ENCODE data around the gene REL.
"Not testable (repeated sequence)": the region's sequence is repeated elsewhere in the genome, so short reads cannot be mapped to it uniquely, and the experiment has no call there.

REL gene

GRCh38 chr2:60868589-60869273, 12.6 kb upstream of the REL start:
- no peak for DNase-seq

- DNase-seq, result no peak
These were observed 8.9 kb upstream of the REL start for GRCh38 chr2:60872510-60872928.

GRCh38 chr2:60873381-60873780, 8.0 kb upstream of the REL start:
- DNase-seq, result no peak

GRCh38 chr2:60875520-60875919, 5.9 kb upstream of the REL start:
- no peak for DNase-seq

- no peak for DNase-seq
These were observed 729 bp upstream of the REL start for GRCh38 chr2:60880643-60881046.

- DNase-seq, result no peak
These were observed 1.8 kb downstream of the REL start for GRCh38 chr2:60882971-60883753.

GRCh38 chr2:60883896-60884295, 2.5 kb downstream of the REL start:
- DNase-seq, result no peak

- DNase-seq, result no peak
These were observed 3.4 kb downstream of the REL start for GRCh38 chr2:60884800-60885199.

GRCh38 chr2:60885683-60886082, 4.3 kb downstream of the REL start:
- no peak for DNase-seq

GRCh38 chr2:60886991-60887390, 5.6 kb downstream of the REL start:
- no peak for DNase-seq

- no peak for DNase-seq
These were observed 7.5 kb downstream of the REL start for GRCh38 chr2:60888853-60889252.

- not testable (repeated sequence) for DNase-seq
These were observed 8.4 kb downstream of the REL start for GRCh38 chr2:60889581-60890392.

GRCh38 chr2:60890393-60890707, 9.0 kb downstream of the REL start:
- DNase-seq, result no peak

- no peak for DNase-seq
These were observed 9.8 kb downstream of the REL start for GRCh38 chr2:60891180-60891579.

GRCh38 chr2:60898567-60898966, 17.2 kb downstream of the REL start:
- no peak for DNase-seq

GRCh38 chr2:60899230-60899891, 18.0 kb downstream of the REL start:
- no peak for DNase-seq

- no peak for DNase-seq
These were observed 18.5 kb downstream of the REL start for GRCh38 chr2:60899892-60900249.

- DNase-seq, result not testable (repeated sequence)
These were observed 19.9 kb downstream of the REL start for GRCh38 chr2:60901296-60901695.

- DNase-seq, result not testable (repeated sequence)
These were observed 24.5 kb downstream of the REL start for GRCh38 chr2:60905867-60906266.

- DNase-seq, result no peak
These were observed 25.0 kb downstream of the REL start for GRCh38 chr2:60906395-60906794.

- DNase-seq, result no peak
These were observed 26.0 kb downstream of the REL start for GRCh38 chr2:60907329-60907728.

- no peak for DNase-seq
These were observed 44.8 kb downstream of the REL start for GRCh38 chr2:60925994-60926740.
